Glutamatergic neuron (in vitro differentiated cells): Measurements from ENCODE around the gene CFAP141. TPM values are rescaled to one million over a fixed set of nuclear protein-coding genes. Genes with fewer than 3 reads are reported as not detected.
"Not testable (repeated sequence)": the region's sequence is repeated elsewhere in the genome, so short reads cannot be mapped to it uniquely, and the experiment has no call there.

Experiments used
- DNase-seq: peaks from one replicate; pipeline ENCODE4 v3.0.0; 2022
- H3K27ac Mint-ChIP-seq: one replicate; pipeline ENCODE4 v1.8.0; 2020; ENCODE audit warnings: mild to moderate bottlenecking, mixed read lengths, inconsistent platforms; ENCODE audit not compliant: unreplicated experiment
- H3K27me3 Mint-ChIP-seq: one replicate; pipeline ENCODE4 v1.8.0; 2020; ENCODE audit warnings: mild to moderate bottlenecking, moderate library complexity, mixed read lengths, inconsistent platforms; ENCODE audit not compliant: unreplicated experiment
- H3K36me3 Mint-ChIP-seq: one replicate; pipeline ENCODE4 v1.8.0; 2020; ENCODE audit warnings: mild to moderate bottlenecking, mixed read lengths, inconsistent platforms; ENCODE audit not compliant: unreplicated experiment
- H3K4me1 Mint-ChIP-seq: one replicate; pipeline ENCODE4 v1.8.0; 2020; ENCODE audit warnings: mild to moderate bottlenecking, low read depth, mixed read lengths, inconsistent platforms; ENCODE audit not compliant: unreplicated experiment
- H3K4me3 Mint-ChIP-seq: one replicate; pipeline ENCODE4 v1.8.0; 2020; ENCODE audit warnings: mild to moderate bottlenecking, mixed read lengths, inconsistent platforms; ENCODE audit not compliant: unreplicated experiment
- H3K9me3 Mint-ChIP-seq: one replicate; pipeline ENCODE4 v1.8.0; 2020; ENCODE audit warnings: mild to moderate bottlenecking, moderate library complexity, mixed read lengths, inconsistent platforms; ENCODE audit not compliant: unreplicated experiment
- CTCF ChIP-seq: fragments of 200-600 bp; sonication (generic); IDR thresholded peaks from one replicate; pipeline ENCODE4 v1.5.0; 2021; ENCODE audit not compliant: partially characterized antibody, unreplicated experiment
- total RNA-seq: library from RNA; stranded (reverse); fragmentation: NEBNext Ultra II Directional; extraction: Animal tissue kit (Norgen Biotek cat#: 25700); gene quantifications from one replicate; pipeline ENCODE4 v1.2.1, GENCODE V29; 2021; ENCODE audit not compliant: unreplicated experiment

Gene CFAP141
- total RNA-seq, 1 donor from 2014 or later, result not detected

DNA sequence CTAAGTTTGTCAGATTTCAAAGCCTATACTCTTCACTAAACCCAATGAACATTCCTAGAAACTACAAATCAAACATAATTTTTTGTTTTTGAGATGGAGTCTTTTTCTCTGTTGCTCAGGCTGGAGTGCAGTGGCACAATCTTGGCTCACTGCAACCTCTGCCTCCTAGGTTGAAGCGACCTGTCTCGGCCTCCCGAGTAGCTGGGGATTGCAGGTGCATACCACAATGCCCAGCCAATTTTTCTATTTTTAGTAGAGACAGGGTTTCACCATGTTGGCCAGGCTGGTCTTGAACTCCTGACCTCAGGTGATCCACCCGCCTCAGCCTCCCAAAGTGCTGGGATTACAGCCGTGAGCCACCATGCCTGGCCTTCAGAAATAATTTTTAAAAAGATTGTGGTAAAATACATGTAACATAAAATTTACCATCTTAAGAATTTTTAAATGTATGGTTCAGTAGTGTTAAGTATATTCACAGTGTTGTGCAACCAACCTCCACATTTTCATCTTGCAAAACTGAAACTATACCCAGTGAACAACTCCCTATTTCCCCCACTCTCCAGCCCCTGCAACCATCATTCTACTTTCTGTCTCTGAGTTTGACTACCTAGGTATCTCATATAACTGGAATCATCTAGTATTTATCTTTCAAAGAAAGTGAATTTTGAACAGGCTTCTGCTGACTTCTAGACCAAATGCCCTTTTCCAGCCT, 2.7 kb upstream of the CFAP141 start:
- Mint-ChIP-seq H3K27me3 (peaks cover 2% of the 10 kb centered on the region), H3K4me1 (no peaks in the 10 kb centered on the region), H3K9me3 (peaks cover 2% of the 10 kb centered on the region), H3K4me3 (no peak overlapping the region), H3K27ac (no peak overlapping the region), H3K36me3 (no peaks in the 10 kb centered on the region)
- DNase-seq, result no peak
- no peak for TF ChIP-seq CTCF

- DNase-seq, result no peak
- peaks cover 2% of the 10 kb centered on the region for H3K9me3 Mint-ChIP-seq
- no peak for TF ChIP-seq CTCF
- peaks cover 2% of the 10 kb centered on the region for H3K27me3 Mint-ChIP-seq
- no peaks in the 10 kb centered on the region for H3K4me1 Mint-ChIP-seq
- no peak overlapping the region for H3K27ac Mint-ChIP-seq
- H3K4me3 Mint-ChIP-seq, result no peak overlapping the region
- H3K36me3 Mint-ChIP-seq, result no peaks in the 10 kb centered on the region
Observed at GRCh38 chr1:154207262-154207661, 1.1 kb upstream of the CFAP141 start.

- not testable (repeated sequence) for DNase-seq, H3K36me3 Mint-ChIP-seq, H3K4me1 Mint-ChIP-seq, H3K9me3 Mint-ChIP-seq, H3K4me3 Mint-ChIP-seq, H3K27ac Mint-ChIP-seq, H3K27me3 Mint-ChIP-seq
Observed at GRCh38 chr1:154205778-154206177, 355 bp downstream of the CFAP141 start.

GRCh38 chr1:154199563-154199879, 6.6 kb downstream of the CFAP141 start:
- no peaks in the 10 kb centered on the region for H3K9me3 Mint-ChIP-seq
- DNase-seq, result no peak
- H3K4me1 Mint-ChIP-seq, result peaks cover 2% of the 10 kb centered on the region
- H3K36me3 Mint-ChIP-seq, result no peaks in the 10 kb centered on the region
- H3K27ac Mint-ChIP-seq, result no peak overlapping the region
- no peak for TF ChIP-seq CTCF
- H3K4me3 Mint-ChIP-seq, result no peak overlapping the region
- H3K27me3 Mint-ChIP-seq, result peaks cover 10% of the 10 kb centered on the region

- Mint-ChIP-seq H3K27ac (no peak overlapping the region), H3K9me3 (no peaks in the 10 kb centered on the region), H3K27me3 (peaks cover 10% of the 10 kb centered on the region), H3K4me1 (peaks cover 2% of the 10 kb centered on the region), H3K36me3 (no peaks in the 10 kb centered on the region), H3K4me3 (no peak overlapping the region)
- peak; percentile 24 for DNase-seq
- TF ChIP-seq CTCF, result peak; percentile 57
Observed at GRCh38 chr1:154198756-154199562, 7.2 kb downstream of the CFAP141 start.
